ENCODE data around the gene TUBGCP6. TPM values are rescaled to one million over a fixed set of nuclear protein-coding genes. Genes with fewer than 3 reads are reported as not detected.

TUBGCP6 gene
- total RNA-seq, 2 experiments from 2014 or later, result 44.8 to 47.2 TPM

DNA sequence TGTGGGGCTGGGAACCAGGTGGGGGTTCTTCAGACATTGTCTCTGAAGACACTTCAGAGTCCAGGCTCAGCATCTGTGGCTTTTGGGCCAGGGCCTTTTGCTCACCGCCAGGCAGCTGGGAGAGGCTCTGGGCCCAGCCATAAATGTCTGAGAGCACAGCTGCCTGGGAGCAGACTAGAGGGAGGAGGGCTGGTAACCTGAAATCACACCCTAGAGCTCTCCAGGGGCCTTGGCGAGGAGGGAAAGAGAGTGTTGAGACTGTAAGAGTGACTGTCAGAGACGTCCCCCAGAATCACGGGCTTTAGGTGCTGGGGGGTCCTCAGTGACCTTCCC is 55.0 kb downstream of the TUBGCP6 start:
- no peaks in the 10 kb centered on the region for H3K9me3 Mint-ChIP-seq
- TF ChIP-seq CTCF (IDR thresholded peaks at IDR 0.05), result no peak
- H3K36me3 Mint-ChIP-seq (ENCODE audit: low read depth), result peaks cover 25% of the 10 kb centered on the region
- H3K4me1 Mint-ChIP-seq (ENCODE audit: low read depth), result peaks cover 46% of the 10 kb centered on the region
- CTCF ChIA-PET, result interaction anchor here (1.2 kb wide), 2 partner anchors 19 to 159 kb away, joined by 3 read pairs; no protein-coding TSS in a partner anchor
- peak overlapping the region; percentile 89 for H3K4me3 Mint-ChIP-seq
- H3K27ac Mint-ChIP-seq, result peak overlapping the region; percentile 99
- ATAC-seq (peak; percentile 3), DNase-seq (no peak)
- peaks cover 1% of the 10 kb centered on the region for H3K27me3 Mint-ChIP-seq
- intact Hi-C loops (cut with micrococcal nuclease), result no loop called here
- POLR2A ChIA-PET, result interaction anchor here (1.1 to 2.7 kb wide), 9 partner anchors 8 to 336 kb away, joined by 3 to 11 read pairs (median 8); partner anchors contain the start of genes HDAC10, SCO2 and TUBGCP6

DNA sequence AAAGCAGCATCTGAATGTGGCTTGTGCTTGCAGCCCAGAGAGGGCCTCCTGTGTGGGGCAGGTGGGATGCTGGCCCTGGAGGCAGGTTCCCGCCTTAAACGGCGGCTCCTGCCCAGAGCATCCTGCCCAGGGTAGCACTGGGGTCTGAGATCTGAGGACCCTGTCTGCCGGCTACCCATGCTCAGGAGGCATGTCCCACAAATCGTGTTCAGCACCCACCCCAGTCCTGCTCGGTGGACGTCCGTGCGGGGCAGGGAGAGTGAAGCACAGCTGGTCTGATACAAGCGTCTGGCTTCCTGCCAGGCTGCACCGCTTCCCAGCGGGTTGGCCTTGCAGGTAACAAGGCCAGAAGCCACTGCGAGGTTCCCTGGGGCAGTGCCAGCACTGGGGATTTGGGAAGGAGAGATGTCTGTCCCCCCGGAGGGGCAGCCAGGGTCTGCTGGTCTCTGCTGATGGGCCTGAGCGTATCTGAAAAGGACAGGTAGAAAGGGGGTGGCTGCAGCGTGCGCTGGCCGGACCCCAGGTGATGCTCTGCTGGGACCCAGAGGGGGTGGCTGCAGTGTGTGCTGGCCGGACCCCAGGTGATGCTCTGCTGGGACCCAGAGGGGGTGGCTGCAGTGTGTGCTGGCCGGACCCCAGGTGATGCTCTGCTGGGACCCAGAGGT is 55.5 kb downstream of the TUBGCP6 start:
- Mint-ChIP-seq H3K4me1 (ENCODE audit: low read depth) (peaks cover 49% of the 10 kb centered on the region), H3K9me3 (no peaks in the 10 kb centered on the region), H3K36me3 (ENCODE audit: low read depth) (peaks cover 25% of the 10 kb centered on the region), H3K4me3 (peak overlapping the region; percentile 89), H3K27me3 (peaks cover 1% of the 10 kb centered on the region), H3K27ac (peak overlapping the region; percentile 99)
- no peak for TF ChIP-seq CTCF (IDR thresholded peaks at IDR 0.05)
- ChIA-PET CTCF (interaction anchor here (1.6 kb wide), 1 partner anchor 40 kb away, joined by 4 read pairs; no protein-coding TSS in a partner anchor), POLR2A (interaction anchor here (1.1 to 2.7 kb wide), 9 partner anchors 8 to 337 kb away, joined by 3 to 9 read pairs (median 6); partner anchors contain the start of genes HDAC10, PANX2, SCO2 and TUBGCP6)
- DNase-seq, result no peak
- intact Hi-C loops (cut with micrococcal nuclease), result no loop called here
- no peak for ATAC-seq

- Mint-ChIP-seq H3K27me3 (peaks cover 1% of the 10 kb centered on the region), H3K4me3 (peak overlapping the region; percentile 91), H3K27ac (no peak overlapping the region), H3K36me3 (ENCODE audit: low read depth) (peaks cover 25% of the 10 kb centered on the region), H3K9me3 (no peaks in the 10 kb centered on the region), H3K4me1 (ENCODE audit: low read depth) (peaks cover 49% of the 10 kb centered on the region)
- DNase-seq (no peak), ATAC-seq (no peak)
- ChIA-PET CTCF (interaction anchor here (0.7 to 1.6 kb wide), 2 partner anchors 39 to 170 kb away, joined by 3 to 4 read pairs; no protein-coding TSS in a partner anchor), POLR2A (interaction anchor here (1.1 to 1.4 kb wide), 2 partner anchors 17 to 252 kb away, joined by 3 to 6 read pairs; partner anchors contain the start of gene PANX2)
- TF ChIP-seq CTCF (IDR thresholded peaks at IDR 0.05), result no peak
- intact Hi-C loops (cut with micrococcal nuclease), result no loop called here
These were observed 56.5 kb downstream of the TUBGCP6 start for GRCh38 chr22:50188356-50188755.

DNA sequence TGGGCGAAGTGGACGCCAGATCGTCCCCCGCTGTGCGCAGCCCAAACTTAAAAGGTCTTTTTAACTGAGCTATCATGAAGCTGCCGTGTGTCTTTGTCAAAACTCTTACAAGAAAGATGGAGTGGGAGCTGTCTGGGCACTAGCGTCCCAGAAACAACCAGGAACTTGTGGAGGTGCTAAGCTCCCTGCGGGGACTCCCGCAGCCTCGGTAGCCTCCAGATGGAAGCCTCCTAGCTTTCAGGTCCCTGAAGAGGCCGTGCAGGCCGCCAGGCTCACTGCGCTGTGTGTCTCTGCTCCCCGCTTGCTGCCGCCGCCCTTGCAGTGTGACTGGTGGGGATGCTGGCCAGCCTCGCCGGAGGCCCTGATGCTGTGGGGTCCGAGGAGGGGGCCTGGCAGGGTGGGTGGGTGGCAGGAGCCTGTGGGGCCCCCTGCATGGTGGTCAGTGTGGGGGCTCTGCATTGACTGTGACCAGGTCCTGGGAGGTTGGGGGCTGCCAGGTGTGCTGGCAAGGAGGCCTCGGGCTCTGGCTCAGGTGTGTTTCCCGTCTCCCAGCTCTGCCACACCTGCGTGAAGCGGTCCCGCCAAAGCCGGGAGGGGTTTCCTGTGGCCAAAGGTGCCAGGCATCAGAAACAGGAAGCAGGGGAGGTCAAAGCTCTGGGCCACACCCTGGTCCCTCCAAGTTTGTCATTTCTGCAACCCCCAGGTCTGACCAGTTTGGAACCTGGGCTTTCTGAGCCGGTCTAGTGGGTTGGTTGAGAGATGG is 57.9 kb downstream of the TUBGCP6 start:
- peaks cover 14% of the 10 kb centered on the region for H3K36me3 Mint-ChIP-seq (ENCODE audit: low read depth)
- peak overlapping the region; percentile 88 for H3K27ac Mint-ChIP-seq
- no peaks in the 10 kb centered on the region for H3K9me3 Mint-ChIP-seq
- H3K4me3 Mint-ChIP-seq, result peak overlapping the region; percentile 91
- peaks cover 1% of the 10 kb centered on the region for H3K27me3 Mint-ChIP-seq
- ATAC-seq (no peak), DNase-seq (no peak)
- ChIA-PET POLR2A (interaction anchor here (1.3 to 1.9 kb wide), 3 partner anchors 11 to 16 kb away, joined by 4 read pairs; partner anchors contain the start of gene PANX2), CTCF (interaction anchor here (0.5 to 1.5 kb wide), 4 partner anchors 39 to 193 kb away, joined by 3 to 4 read pairs (median 3); no protein-coding TSS in a partner anchor)
- no peak for TF ChIP-seq CTCF (IDR thresholded peaks at IDR 0.05)
- intact Hi-C loops (cut with micrococcal nuclease), result no loop called here
- H3K4me1 Mint-ChIP-seq (ENCODE audit: low read depth), result peaks cover 37% of the 10 kb centered on the region

All from activated CD8-positive, alpha-beta T cell treated with anti-CD3 and anti-CD28 coated beads for 36 hours (primary cell).